HG03095 (cell line): ENCODE results near the gene C8G.
A peak's percentile ranks its signal among the peaks of the same experiment; 100 is the strongest.

Source experiments
- ATAC-seq: cut with Tn5 transposase; IDR thresholded peaks from one replicate; pipeline ENCODE4 v1.9.1; 2021; ENCODE audit warnings: moderate library complexity; ENCODE audit not compliant: unreplicated experiment

C8G gene

DNA sequence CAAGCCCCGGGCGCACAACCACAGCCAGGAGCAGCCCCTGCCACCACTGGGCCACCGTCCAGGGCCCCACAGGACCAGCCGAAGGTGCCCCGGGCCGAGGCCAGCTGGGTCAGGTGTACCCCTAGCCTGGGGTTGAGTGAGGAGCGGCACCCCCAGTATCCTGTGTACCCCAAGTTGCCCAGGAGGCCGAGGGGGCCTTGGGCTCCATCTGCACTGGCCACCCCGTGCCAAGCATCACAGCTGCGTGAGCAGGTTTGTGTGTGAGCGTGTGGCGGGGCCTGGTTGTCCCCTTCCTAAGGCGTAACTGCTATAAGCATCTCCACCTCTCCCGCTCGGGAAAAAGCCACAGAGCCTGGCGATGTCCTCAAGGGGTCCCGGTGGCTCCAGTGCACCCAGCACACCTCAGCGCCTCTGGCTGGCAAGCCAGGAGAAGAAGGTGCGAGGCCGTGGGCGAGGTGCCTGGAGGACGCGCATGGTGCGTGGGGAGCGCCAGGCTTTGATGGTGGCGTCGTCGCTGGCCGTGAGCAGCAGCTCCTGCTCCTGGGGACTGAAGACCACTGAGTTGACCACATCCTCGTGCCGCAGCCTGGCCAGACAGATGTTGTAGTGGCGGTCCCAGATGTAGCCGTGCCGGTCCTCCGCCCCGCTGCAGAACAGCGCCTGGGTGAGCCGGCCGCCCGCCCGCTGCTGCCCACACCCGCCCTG, 4.4 kb upstream of the C8G start:
- ATAC-seq = no peak

- no peak for ATAC-seq
Measured at GRCh38 chr9:136941231-136942111, 3.6 kb upstream of the C8G start.

DNA sequence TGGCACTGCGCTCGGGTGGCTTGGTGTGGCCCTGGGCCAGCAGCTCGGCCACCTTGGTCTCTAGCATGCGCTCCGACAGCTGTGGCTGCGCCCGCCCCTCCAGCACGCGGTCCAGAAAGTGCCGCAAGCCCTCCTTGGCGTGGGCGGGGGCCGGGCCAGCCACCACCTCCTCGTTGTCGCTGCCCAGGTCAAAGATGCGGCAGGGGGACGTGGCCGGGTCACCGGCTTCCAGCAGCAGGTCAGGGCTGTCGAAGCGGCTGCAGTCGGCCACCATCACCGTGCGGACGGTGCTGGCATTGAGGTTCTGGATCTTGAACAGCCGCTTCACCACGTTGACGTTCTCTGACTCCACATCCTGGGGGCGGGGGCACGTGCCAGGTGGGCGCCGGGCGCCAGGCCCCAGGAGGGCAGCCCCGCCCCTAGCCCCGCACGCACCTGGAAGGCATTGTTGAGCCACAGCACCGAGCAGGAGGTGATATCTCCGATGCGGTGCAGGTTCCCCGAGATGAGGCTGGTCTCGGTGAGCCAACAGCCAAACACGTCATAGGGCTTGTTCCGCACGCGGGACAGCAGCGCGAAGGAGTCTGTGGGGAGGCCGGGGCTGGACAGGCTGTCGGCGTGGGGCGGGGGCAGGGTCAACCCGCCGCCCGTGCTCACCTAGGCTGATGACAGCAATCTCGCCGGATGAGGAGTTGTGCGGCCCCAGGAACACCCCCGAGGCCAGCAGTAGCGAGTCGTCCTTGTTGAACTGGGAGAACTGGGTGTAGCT, 2.7 kb upstream of the C8G start:
- no peak for ATAC-seq

DNA sequence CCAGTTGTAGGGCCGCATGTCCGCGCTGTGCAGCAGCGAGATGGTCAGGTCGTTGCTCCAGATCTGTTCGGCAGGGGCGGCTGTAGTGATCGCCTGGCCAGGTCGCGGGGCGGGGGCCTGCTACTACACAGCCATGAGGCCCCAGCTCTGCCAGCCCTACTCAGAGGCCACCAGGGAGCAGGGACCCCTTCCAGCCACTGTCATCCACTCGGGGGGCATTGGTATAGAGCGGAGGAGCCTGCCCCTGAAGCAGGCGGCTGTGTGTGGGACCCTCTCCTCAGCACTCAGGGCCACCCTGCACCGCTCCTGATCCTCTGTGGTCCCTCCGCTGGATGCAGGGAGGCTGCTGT, 2.2 kb upstream of the C8G start:
- no peak for ATAC-seq

DNA sequence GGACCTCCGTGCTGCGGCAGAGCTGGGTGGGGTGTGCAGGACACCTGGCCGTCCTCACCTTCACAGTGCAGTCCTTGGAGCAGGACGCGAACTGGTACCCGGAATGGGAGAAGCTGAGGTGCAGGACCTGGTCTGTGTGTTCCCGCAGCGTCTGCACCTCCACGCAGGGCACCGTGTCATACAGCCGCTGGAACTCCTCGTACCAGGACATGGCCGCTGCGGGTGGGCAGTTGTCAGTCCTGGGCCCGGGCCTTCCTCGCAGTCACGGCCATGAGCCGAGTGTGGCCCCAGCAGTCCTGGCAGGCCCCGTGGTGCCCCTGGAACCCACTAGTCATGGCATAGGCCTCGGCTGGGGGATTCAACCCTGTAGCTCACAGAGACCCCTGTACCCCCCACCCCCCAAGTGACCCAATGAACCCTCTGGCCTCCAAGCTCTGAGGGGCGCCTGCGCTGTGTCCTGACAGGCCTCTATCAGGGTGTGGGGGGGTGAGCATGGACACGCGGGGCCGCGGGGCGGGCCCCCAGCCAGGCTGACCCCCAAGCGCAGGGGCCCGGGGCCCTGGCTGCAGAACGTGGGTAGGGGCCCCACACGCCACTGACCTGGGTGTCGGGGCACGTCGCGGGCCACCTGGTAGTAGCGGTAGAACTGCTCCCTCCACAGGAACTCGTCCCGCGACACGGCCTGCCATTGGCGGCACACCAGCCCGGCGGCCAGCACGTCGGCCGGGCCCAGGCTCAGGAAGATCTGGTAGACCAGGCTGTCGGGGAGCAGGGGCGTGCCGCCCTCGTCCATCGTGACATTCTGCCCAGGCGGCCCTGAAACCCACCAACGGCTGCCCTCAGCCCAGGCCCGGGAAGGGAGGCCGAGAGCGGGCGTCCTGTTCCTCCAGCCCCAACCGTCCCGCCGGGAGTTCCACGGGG, 1.5 kb upstream of the C8G start:
- ATAC-seq = peak; percentile 2

GRCh38 chr9:136944212-136944518, 878 bp upstream of the C8G start:
- peak; percentile 24 for ATAC-seq

GRCh38 chr9:136945333-136946227, 537 bp downstream of the C8G start:
- no peak for ATAC-seq

DNA sequence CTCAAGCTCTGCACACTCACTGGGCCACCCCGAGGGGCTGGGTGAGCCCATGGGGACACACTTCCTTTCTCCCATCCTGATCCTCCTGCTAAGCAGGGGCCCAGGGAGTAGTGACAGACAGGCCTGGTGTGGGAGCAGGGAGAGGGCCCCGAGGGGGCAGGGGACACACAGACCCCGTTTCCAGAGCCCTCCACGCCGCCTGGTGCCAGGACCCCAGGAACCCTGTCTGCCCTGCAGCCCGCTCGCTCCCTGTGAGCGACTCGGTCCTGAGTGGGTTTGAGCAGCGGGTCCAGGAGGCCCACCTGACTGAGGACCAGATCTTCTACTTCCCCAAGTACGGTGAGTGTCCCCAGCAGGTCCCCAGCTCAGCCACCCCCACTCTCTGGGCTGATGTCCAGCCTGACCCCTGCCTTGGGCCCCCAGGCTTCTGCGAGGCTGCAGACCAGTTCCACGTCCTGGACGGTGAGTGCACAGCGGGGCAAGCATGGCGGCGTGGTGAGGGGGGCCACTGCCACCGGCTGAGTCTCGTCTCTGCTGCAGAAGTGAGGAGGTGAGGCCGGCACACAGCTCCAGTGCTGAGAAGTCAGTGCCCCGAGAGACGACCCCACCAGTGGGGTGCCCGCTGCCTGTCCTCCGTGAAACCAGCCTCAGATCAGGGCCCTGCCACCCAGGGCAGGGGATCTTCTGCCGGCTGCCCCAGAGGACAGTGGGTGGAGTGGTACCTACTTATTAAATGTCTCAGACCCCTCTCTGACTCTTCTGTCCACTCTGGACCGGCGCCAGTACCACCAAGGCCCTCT, 1.4 kb downstream of the C8G start:
- no peak for ATAC-seq

- no peak for ATAC-seq
Measured at GRCh38 chr9:136947028-136947891, 2.2 kb downstream of the C8G start.

GRCh38 chr9:136947955-136948510, 3.0 kb downstream of the C8G start:
- ATAC-seq = no peak

- no peak for ATAC-seq
Measured at GRCh38 chr9:136949239-136949816, 4.3 kb downstream of the C8G start.

- peak; percentile 65 for ATAC-seq
Measured at GRCh38 chr9:136949817-136950655, 5.0 kb downstream of the C8G start.

DNA sequence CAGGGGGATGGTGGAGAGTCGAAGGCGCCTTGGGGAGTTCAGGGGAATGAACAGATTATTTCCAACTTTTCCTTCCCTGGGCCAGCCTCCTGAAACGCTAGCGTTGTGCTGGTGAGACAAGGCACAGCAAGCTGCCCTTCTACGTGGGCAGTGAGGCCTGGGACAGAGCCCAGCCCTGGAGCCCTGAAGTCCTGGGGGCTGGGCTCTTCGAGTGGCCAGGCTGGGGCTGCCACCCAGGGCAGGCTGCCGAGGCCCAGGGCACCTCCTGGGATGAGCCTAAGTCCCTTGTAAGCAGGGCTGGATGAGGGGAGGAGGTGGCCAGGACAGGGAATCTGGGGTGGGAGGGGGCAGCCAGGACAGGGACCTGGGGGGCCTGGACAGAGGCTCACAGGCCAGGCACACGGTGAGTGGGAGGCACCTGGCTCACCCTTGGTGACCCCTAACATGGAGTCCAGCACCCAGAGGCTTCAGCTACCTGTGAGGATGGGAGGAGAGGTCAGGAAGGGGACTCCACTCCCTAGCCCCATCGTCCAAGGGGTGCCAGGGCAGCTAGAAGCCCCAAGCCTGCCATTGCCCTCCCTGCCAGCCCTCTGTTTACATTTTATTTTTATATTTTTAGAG, 5.7 kb downstream of the C8G start:
- no peak for ATAC-seq

- ATAC-seq = no peak
Measured at GRCh38 chr9:136951541-136952320, 6.7 kb downstream of the C8G start, which contains the start of gene LCN12. LCN12 (plus strand) TSS chr9:136952273; CDS start chr9:136952328, 55 bp downstream.

DNA sequence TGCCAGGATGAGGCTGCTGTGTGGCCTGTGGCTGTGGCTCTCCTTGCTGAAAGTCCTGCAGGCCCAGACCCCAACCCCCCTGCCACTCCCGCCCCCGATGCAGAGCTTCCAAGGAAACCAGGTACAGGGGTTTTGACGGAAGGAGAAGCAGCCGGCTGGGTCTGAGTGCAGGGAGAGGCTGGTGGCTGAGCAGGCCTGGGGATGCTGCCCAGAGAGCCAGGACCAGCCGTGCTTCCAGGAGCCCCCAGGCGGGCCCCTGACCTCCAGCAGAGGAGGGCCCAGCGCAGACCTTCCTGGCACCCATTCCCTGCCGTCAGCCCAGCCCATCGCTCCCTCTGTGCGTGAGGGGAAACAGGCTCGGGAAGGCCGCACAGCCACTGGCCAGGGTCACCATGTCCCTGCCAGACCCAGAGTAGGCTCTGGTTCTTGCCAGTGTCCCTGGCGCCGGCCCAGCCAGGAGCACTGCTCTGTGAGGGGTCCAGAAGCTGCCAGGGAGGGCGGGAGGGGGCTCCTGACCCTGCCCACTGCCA, 7.3 kb downstream of the C8G start:
- no peak for ATAC-seq
